ENCODE results near the gene NEXMIF.
"Not testable (repeated sequence)": the region's sequence is repeated elsewhere in the genome, so short reads cannot be mapped to it uniquely, and the experiment has no call there.

The NEXMIF gene

DNA sequence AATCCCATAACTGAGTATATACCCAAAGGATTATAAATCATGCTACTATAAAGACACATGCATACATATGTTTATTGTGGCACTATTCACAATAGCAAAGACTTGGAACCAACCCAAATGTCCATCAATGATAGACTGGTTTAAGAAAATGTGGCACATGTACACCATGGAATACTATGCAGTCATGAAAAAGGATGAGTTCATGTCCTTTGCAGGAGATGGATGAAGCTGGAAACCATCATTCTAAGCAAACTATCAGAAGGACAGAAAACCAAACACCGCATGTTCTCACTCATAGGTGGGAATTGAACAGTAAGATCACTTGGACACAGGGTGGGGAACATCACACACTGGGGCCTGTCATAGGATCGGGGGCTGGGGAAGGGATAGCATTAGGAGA is 223.9 kb downstream of the NEXMIF start:
- not testable (repeated sequence) for H3K9me3 ChIP-seq (ENCODE audit: control insufficient read depth, low read length); H3K4me1 ChIP-seq (ENCODE audit: control insufficient read depth, insufficient read depth, low read length, poor library complexity, severe bottlenecking); H3K27ac ChIP-seq (ENCODE audit: insufficient read depth, low read length, poor library complexity, severe bottlenecking); H3K36me3 ChIP-seq (ENCODE audit: control insufficient read depth, insufficient read depth, low read length); DNase-seq; H3K4me3 ChIP-seq (ENCODE audit: insufficient read depth, low read depth, low read length, poor library complexity, severe bottlenecking); H3K27me3 ChIP-seq (replicated peaks; ENCODE audit: control insufficient read depth, insufficient read depth, low read length, poor library complexity, severe bottlenecking)

DNA sequence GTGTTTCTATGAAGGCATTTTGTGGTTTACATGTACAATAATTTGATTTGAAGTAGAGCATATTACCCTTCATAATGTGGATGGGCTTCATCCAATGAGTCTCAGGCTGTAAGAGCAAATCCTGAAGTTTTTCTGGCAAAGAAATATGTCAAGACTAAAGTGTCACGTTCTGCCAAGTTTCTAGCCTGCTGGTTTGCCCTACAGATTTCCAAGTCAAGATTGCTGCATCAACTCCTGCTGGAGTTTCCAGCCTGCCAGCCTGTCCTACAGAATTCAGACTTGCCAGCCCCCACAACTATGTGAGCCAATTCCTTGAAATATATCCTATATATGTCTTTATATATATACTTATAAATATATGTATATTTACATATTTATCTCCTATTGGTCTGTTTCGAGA is 240.8 kb downstream of the NEXMIF start:
- DNase-seq: no peak
- Histone ChIP-seq H3K4me3 (ENCODE audit: insufficient read depth, low read depth, low read length, poor library complexity, severe bottlenecking) (no peak overlapping the region), H3K4me1 (ENCODE audit: control insufficient read depth, insufficient read depth, low read length, poor library complexity, severe bottlenecking) (no peaks in the 10 kb centered on the region), H3K27me3 (replicated peaks; ENCODE audit: control insufficient read depth, insufficient read depth, low read length, poor library complexity, severe bottlenecking) (no peaks in the 10 kb centered on the region), H3K36me3 (ENCODE audit: control insufficient read depth, insufficient read depth, low read length) (no peaks in the 10 kb centered on the region), H3K27ac (ENCODE audit: insufficient read depth, low read length, poor library complexity, severe bottlenecking) (no peak overlapping the region), H3K9me3 (ENCODE audit: control insufficient read depth, low read length) (no peaks in the 10 kb centered on the region)
